CD4-positive, alpha-beta T cell (primary cell): ENCODE data around the gene SKOR1. TPM values are rescaled to one million over a fixed set of nuclear protein-coding genes. Genes with fewer than 3 reads are reported as not detected.

Experiments
- ATAC-seq: fragments of 200-7000 bp; cut with Tn5 transposase; one replicate; pipeline ENCODE4 v1.10.0; 2022; ENCODE audit warnings: mild to moderate bottlenecking; ENCODE audit not compliant: poor library complexity
- CTCF ChIA-PET: fragments of 350-600 bp; sonication (Branson Sonifier 250); formaldehyde crosslinking; loops from one replicate; lab custom pipeline; 2021; ENCODE audit warnings: antibody characterized with exemption, inconsistent platforms; lab: Charles Lee
- POLR2A ChIA-PET: fragments of 350-600 bp; sonication (Branson Sonifier 250); formaldehyde crosslinking; loops from one replicate; lab custom pipeline; 2021; ENCODE audit warnings: antibody characterized with exemption, inconsistent platforms; lab: Charles Lee
- DNase-seq, 14 experiments: peaks; one replicate each; pipeline ENCODE4 v3.0.0-alpha.2; 2013 to 2020; ENCODE audit warnings: mixed read lengths in 2 of 14
- H3K27ac ChIP-seq, 2 donors: one replicate each; pipeline versions ENCODE4 v1.5.1 to v1.7.0; 2013; ENCODE audit warnings: low read length in 2 of 2, low read depth in 1 of 2, mild to moderate bottlenecking in 1 of 2
- H3K27me3 ChIP-seq, 2 experiments: 1 replicate in 1 of 2; 2 replicates in 1 of 2; pipeline versions ENCODE4 v1.6.1 to v1.7.0; 2013; ENCODE audit warnings: low read length in 2 of 2, control low read depth in 1 of 2, mild to moderate bottlenecking in 1 of 2, moderate library complexity in 1 of 2; ENCODE audit not compliant: insufficient read depth in 2 of 2, control insufficient read depth in 1 of 2
- H3K36me3 ChIP-seq: one replicate; pipeline ENCODE4 v1.6.1; 2013; ENCODE audit warnings: low read length, control low read depth; ENCODE audit not compliant: insufficient read depth
- H3K4me1 ChIP-seq: one replicate; pipeline ENCODE4 v1.6.1; 2013; ENCODE audit warnings: low read length, control low read depth; ENCODE audit not compliant: insufficient read depth
- H3K4me3 ChIP-seq: one replicate; pipeline ENCODE4 v1.5.1; 2013; ENCODE audit warnings: mild to moderate bottlenecking, low read length, moderate library complexity
- H3K9me3 ChIP-seq, 2 experiments: 1 replicate in 1 of 2; 2 replicates in 1 of 2; pipeline versions ENCODE4 v1.6.1 to v1.7.0; 2013; ENCODE audit warnings: low read length in 2 of 2, mild to moderate bottlenecking in 2 of 2, control low read depth in 1 of 2, moderate library complexity in 1 of 2; ENCODE audit not compliant: control insufficient read depth in 1 of 2, insufficient read depth in 1 of 2
- H3K27ac Mint-ChIP-seq: one replicate; pipeline ENCODE4 v1.8.0; 2020; ENCODE audit warnings: mixed read lengths
- H3K27me3 Mint-ChIP-seq: one replicate; pipeline ENCODE4 v1.8.0; 2021; ENCODE audit warnings: mixed read lengths
- H3K36me3 Mint-ChIP-seq: one replicate; pipeline ENCODE4 v1.8.0; 2021; ENCODE audit warnings: low read depth, mixed read lengths
- H3K4me1 Mint-ChIP-seq: one replicate; pipeline ENCODE4 v1.8.0; 2021; ENCODE audit warnings: low read depth, mixed read lengths
- H3K4me3 Mint-ChIP-seq: one replicate; pipeline ENCODE4 v1.8.0; 2020; ENCODE audit warnings: mild to moderate bottlenecking, mixed read lengths
- H3K9me3 Mint-ChIP-seq: one replicate; pipeline ENCODE4 v1.8.0; 2020; ENCODE audit warnings: mixed read lengths
- intact Hi-C, 2 experiments: fragments of 100-400 bp; cut with DNase I in 1 of 2; cut with micrococcal nuclease in 1 of 2; formaldehyde crosslinking; loops; one replicate each; pipeline versions ENCODE4 v1.15.1 to v1.9.0; 2023 to 2025; cut with DNase I, micrococcal nuclease
- total RNA-seq, 174 experiments: library from RNA in 2 of 174; stranded (reverse) in 2 of 174; gene quantifications; one replicate each; pipeline ENCODE4 v1.2.3 and lab custom pipeline; 2021 to 2026
- TF ChIP-seq, protein P1 (sequence below): fragments of 200-600 bp; IDR thresholded peaks from one replicate; pipeline ENCODE4 v1.8.0; 2022; ENCODE audit warnings: antibody characterized with exemption, mild to moderate bottlenecking

The SKOR1 gene
- total RNA-seq, 2 experiments from 2014 or later = 1.8 to 2.2 TPM

DNA sequence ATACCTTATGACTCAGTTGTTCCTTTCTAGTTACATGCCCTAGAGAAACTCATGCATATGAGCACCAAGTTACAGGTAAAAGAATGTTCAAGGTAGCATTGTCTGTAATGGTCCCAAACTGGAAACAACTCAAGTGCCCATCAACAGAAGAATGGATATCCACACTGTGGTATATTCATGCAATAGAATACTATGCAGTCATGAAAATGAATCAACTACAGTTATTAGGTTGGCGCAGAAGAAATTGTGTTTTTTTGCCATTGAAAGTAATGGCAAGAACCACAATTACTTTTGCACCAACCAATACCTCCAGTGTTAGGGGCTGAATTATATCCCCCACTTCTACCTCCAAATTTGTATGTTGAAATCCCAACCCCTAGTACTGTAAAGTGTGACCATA is 24.2 kb downstream of the SKOR1 start:
- Histone ChIP-seq H3K4me3 (no peak overlapping the region), H3K4me1 (no peaks in the 10 kb centered on the region), H3K9me3 (no peaks in the 10 kb centered on the region), H3K36me3 (no peaks in the 10 kb centered on the region), H3K27ac (no peak overlapping the region), H3K27me3 (no peaks in the 10 kb centered on the region)
- Mint-ChIP-seq H3K4me3 (no peak overlapping the region), H3K9me3 (no peaks in the 10 kb centered on the region), H3K4me1 (no peaks in the 10 kb centered on the region), H3K27me3 (no peaks in the 10 kb centered on the region), H3K27ac (no peak overlapping the region), H3K36me3 (no peaks in the 10 kb centered on the region)
- intact Hi-C loops = loop anchor here in 1 of 2 experiments (10.0 kb wide), 1 partner anchor 1145 kb away; the partner anchor contains the start of gene SMAD6
- ChIA-PET CTCF (no interaction called here), POLR2A (no interaction called here)
- no peak for ATAC-seq
- TF ChIP-seq, protein P1, sequence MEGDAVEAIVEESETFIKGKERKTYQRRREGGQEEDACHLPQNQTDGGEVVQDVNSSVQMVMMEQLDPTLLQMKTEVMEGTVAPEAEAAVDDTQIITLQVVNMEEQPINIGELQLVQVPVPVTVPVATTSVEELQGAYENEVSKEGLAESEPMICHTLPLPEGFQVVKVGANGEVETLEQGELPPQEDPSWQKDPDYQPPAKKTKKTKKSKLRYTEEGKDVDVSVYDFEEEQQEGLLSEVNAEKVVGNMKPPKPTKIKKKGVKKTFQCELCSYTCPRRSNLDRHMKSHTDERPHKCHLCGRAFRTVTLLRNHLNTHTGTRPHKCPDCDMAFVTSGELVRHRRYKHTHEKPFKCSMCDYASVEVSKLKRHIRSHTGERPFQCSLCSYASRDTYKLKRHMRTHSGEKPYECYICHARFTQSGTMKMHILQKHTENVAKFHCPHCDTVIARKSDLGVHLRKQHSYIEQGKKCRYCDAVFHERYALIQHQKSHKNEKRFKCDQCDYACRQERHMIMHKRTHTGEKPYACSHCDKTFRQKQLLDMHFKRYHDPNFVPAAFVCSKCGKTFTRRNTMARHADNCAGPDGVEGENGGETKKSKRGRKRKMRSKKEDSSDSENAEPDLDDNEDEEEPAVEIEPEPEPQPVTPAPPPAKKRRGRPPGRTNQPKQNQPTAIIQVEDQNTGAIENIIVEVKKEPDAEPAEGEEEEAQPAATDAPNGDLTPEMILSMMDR = no peak
- DNase-seq = no peak

DNA sequence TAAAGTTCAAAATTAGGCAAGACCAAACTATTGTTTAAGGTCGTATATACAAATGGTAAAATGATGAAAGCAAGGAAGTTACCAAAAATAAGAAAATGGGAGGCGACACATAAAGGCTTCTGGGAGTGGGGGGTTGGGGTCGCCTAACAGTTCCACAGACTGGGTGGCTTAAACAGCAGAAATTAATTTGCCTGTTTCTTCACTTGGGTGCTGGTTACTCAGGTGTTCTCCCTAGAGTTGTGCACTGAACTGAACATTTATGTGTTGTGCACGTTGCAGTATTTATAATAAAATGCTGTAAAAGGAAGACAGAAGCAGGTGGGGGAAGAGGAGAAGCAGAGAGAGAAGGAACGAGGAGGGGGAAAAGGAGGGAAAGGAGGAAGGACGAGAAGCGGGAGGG is 25.0 kb downstream of the SKOR1 start:
- H3K4me1 ChIP-seq = no peaks in the 10 kb centered on the region
- ChIA-PET POLR2A (no interaction called here), CTCF (no interaction called here)
- ATAC-seq (no peak), DNase-seq (no peak)
- H3K36me3 ChIP-seq = no peaks in the 10 kb centered on the region
- Mint-ChIP-seq H3K4me1 (no peaks in the 10 kb centered on the region), H3K27me3 (no peaks in the 10 kb centered on the region), H3K9me3 (no peaks in the 10 kb centered on the region), H3K27ac (no peak overlapping the region), H3K4me3 (no peak overlapping the region), H3K36me3 (no peaks in the 10 kb centered on the region)
- H3K4me3 ChIP-seq = no peak overlapping the region
- intact Hi-C loops = no loop called here
- no peaks in the 10 kb centered on the region for H3K9me3 ChIP-seq
- TF ChIP-seq, protein P1 = no peak
- H3K27ac ChIP-seq = no peak overlapping the region
- no peaks in the 10 kb centered on the region for H3K27me3 ChIP-seq

DNA sequence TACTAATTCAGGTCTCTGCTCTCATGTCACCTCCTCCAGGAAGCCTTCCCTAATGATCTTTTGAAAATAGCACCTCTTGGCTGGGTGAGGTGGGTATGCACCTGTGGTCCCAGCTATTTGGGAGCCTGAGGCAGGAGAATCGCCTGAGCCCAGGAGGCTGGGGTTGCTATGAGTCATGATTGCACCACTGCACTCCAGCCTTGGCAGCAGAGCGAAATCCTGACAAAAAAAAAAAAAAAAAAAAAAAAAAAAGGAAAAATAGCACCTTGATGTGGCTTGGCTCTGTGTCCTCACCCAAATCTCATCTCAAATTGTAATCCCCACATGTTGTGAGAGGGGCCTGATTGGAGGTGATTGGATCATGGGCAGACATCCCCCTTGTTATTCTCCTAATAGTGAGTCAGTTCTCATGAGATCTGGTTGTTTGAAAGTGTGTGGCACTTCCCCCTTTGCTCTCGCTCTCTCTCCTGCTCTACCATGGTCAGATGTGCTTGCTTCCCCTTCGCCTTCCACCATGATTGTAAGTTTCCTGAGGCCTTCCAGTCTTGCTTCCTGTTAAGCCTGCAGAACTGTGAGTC is 25.8 kb downstream of the SKOR1 start:
- peak in 2 of 14 experiments; percentile 47 to 62 for DNase-seq
- ChIA-PET CTCF (no interaction called here), POLR2A (no interaction called here)
- H3K36me3 Mint-ChIP-seq = no peaks in the 10 kb centered on the region
- no peak overlapping the region for H3K4me3 Mint-ChIP-seq
- no peaks in the 10 kb centered on the region for H3K9me3 Mint-ChIP-seq
- Histone ChIP-seq H3K36me3 (no peaks in the 10 kb centered on the region), H3K4me1 (no peaks in the 10 kb centered on the region), H3K27me3 (no peaks in the 10 kb centered on the region), H3K27ac (no peak overlapping the region), H3K9me3 (no peaks in the 10 kb centered on the region), H3K4me3 (no peak overlapping the region)
- TF ChIP-seq, protein P1 = no peak
- intact Hi-C loops = no loop called here
- H3K27me3 Mint-ChIP-seq = no peaks in the 10 kb centered on the region
- H3K27ac Mint-ChIP-seq = no peak overlapping the region
- H3K4me1 Mint-ChIP-seq = no peaks in the 10 kb centered on the region
- no peak for ATAC-seq
